HepG2 (cell line): ENCODE data around the gene NCOA4. TPM values are rescaled to one million over a fixed set of nuclear protein-coding genes. Genes with fewer than 3 reads are reported as not detected.
A peak's percentile ranks its signal among the peaks of the same experiment; 100 is the strongest.

Source experiments
- BRD4 ChIP-seq: sonication (generic); formaldehyde crosslinking; IDR thresholded peaks from 2 replicates; pipeline ENCODE4 v1.4.0; 2020; ENCODE audit warnings: missing genetic modification reagents
- HOXA7 ChIP-seq: sonication (generic); formaldehyde crosslinking; IDR thresholded peaks from 2 replicates; pipeline ENCODE4 v1.8.1; 2022; ENCODE audit warnings: mild to moderate bottlenecking, missing genetic modification reagents, moderate library complexity
- KDM3A ChIP-seq: IDR thresholded peaks from 2 replicates; pipeline ENCODE4 v1.6.1; 2018; ENCODE audit warnings: low read depth, missing compliant biosample characterization
- KDM5A ChIP-seq: fragments of 200-600 bp; sonication (generic); IDR thresholded peaks from 2 replicates; pipeline ENCODE4 v1.7.0; 2018; ENCODE audit warnings: antibody characterized with exemption, mild to moderate bottlenecking, low read length, borderline replicate concordance
- PHF5A ChIP-seq: IDR thresholded peaks from one replicate; pipeline ENCODE4 v1.6.1; 2018; ENCODE audit warnings: low read depth, missing genetic modification reagents; ENCODE audit not compliant: unreplicated experiment
- SMARCC2 ChIP-seq: fragments of 450-650 bp; IDR thresholded peaks from 2 replicates; pipeline ENCODE4 v1.6.1; 2017; ENCODE audit warnings: antibody characterized with exemption, mild to moderate bottlenecking
- polyA plus RNA-seq, 8 experiments: library from polyadenylated mRNA; depleted of rRNA in 3 of 8; stranded (reverse) in 7 of 8; unstranded in 1 of 8; fragments of >200 nt; fragmentation: Illumina TruSeq in 4 of 8; extraction: Trizol in 4 of 8; gene quantifications; 2 replicates each; pipeline versions ENCODE4 v1.2.1 to v1.2.3, GENCODE V29; 2011 to 2016; ENCODE audit warnings: low read depth in 4 of 8, missing spikeins in 1 of 8, mixed read lengths in 1 of 8; ENCODE audit not compliant: insufficient read depth in 1 of 8
- total RNA-seq, 5 experiments: library from RNA; depleted of rRNA; stranded (reverse); fragments of >200 nt; fragmentation: Illumina TruSeq; extraction: Trizol; gene quantifications; 2 replicates each; pipeline ENCODE4 v1.2.3, GENCODE V29; 2016; ENCODE audit warnings: low read depth in 1 of 5
- TF ChIP-seq, protein P1 (sequence below): sonication (generic); formaldehyde crosslinking; conservative IDR thresholded peaks from 2 replicates; pipeline ENCODE4 v1.4.0; 2020; ENCODE audit warnings: missing genetic modification reagents
- TF ChIP-seq, protein P2 (sequence below), 2 experiments: sonication (generic) in 1 of 2; formaldehyde crosslinking in 1 of 2; IDR thresholded peaks; 2 replicates each; pipeline versions ENCODE4 v1.4.0 to v1.6.1; 2018 to 2020; ENCODE audit warnings: missing genetic modification reagents in 2 of 2, borderline replicate concordance in 1 of 2, low read depth in 1 of 2, mild to moderate bottlenecking in 1 of 2, missing biosample characterization in 1 of 2
- TF ChIP-seq, protein P3 (sequence below): sonication (generic); formaldehyde crosslinking; IDR thresholded peaks from 2 replicates; pipeline ENCODE4 v1.4.0; 2020; ENCODE audit warnings: missing genetic modification reagents, borderline replicate concordance
- TF ChIP-seq, protein P4 (sequence below): sonication (generic); formaldehyde crosslinking; IDR thresholded peaks from 2 replicates; pipeline ENCODE4 v1.5.0; 2020; ENCODE audit warnings: mild to moderate bottlenecking, missing genetic modification reagents

NCOA4 gene
- total and polyA plus RNA-seq, 2 of the 13 experiments (the other 11 are each of a cell fraction or from before 2014, with no cell fraction given), result 306 to 400 TPM

DNA sequence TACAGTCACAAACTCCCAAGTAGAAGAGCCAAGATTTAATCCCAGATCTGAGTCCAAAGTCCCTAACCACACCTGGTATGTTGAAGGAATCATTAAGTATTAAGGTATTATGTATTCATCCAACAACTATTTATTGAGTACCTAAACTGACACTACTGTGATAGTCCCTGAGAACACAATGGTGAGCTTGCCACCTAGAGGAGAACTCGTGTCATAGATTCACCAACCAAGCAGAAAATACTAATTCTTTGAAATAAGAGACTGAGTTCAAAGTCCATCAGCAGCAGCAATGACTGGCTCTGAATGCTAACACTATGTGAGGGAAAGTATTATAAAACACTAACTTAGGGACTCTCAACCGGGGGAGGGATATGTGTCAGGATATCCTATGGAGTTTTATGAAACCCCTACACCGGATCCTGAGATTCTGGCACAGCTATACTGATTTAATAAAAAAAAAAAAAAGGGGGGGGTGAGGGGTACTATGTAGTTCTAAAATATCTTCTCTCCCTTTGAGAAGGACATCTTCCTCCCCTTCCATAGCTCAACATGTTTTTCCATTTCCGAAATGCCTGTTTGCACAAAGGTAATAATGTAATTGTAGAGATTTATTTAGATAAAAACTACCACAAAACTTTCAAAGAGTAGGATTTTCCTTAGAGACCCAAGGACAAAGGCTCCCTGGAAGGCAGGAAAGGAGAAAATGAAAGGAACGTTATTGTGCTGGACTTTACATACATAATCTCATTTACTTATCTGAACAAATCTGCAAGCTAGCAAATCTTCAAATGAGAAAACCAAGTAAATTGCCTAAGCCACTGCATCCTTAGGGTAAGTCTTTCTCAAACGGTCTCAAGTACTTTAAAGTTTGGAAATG, 1.6 kb downstream of the NCOA4 start (continued):
- TF ChIP-seq, protein P1, sequence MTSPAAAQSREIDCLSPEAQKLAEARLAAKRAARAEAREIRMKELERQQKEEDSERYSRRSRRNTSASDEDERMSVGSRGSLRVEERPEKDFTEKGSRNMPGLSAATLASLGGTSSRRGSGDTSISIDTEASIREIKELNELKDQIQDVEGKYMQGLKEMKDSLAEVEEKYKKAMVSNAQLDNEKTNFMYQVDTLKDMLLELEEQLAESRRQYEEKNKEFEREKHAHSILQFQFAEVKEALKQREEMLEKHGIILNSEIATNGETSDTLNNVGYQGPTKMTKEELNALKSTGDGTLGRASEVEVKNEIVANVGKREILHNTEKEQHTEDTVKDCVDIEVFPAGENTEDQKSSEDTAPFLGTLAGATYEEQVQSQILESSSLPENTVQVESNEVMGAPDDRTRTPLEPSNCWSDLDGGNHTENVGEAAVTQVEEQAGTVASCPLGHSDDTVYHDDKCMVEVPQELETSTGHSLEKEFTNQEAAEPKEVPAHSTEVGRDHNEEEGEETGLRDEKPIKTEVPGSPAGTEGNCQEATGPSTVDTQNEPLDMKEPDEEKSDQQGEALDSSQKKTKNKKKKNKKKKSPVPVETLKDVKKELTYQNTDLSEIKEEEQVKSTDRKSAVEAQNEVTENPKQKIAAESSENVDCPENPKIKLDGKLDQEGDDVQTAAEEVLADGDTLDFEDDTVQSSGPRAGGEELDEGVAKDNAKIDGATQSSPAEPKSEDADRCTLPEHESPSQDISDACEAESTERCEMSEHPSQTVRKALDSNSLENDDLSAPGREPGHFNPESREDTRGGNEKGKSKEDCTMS (CRISPR knock-in tag), result no peak
- TF ChIP-seq BRD4 (CRISPR knock-in tag), result no peak
- TF ChIP-seq, protein P2, sequence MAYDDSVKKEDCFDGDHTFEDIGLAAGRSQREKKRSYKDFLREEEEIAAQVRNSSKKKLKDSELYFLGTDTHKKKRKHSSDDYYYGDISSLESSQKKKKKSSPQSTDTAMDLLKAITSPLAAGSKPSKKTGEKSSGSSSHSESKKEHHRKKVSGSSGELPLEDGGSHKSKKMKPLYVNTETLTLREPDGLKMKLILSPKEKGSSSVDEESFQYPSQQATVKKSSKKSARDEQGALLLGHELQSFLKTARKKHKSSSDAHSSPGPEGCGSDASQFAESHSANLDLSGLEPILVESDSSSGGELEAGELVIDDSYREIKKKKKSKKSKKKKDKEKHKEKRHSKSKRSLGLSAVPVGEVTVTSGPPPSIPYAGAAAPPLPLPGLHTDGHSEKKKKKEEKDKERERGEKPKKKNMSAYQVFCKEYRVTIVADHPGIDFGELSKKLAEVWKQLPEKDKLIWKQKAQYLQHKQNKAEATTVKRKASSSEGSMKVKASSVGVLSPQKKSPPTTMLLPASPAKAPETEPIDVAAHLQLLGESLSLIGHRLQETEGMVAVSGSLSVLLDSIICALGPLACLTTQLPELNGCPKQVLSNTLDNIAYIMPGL (CRISPR knock-in tag; IDR thresholded peaks at IDR 0.05; ENCODE audit: borderline replicate concordance in 1 of 2, low read depth in 1 of 2), result peak; percentile 29 to 75; a peak in 2 of 4 replicates
- TF ChIP-seq PHF5A (CRISPR knock-in tag), result peak; percentile 31
- 0 out of 2 replicates have a peak, but pooled peaks have one; percentile 8 for TF ChIP-seq SMARCC2
- TF ChIP-seq, protein P3, sequence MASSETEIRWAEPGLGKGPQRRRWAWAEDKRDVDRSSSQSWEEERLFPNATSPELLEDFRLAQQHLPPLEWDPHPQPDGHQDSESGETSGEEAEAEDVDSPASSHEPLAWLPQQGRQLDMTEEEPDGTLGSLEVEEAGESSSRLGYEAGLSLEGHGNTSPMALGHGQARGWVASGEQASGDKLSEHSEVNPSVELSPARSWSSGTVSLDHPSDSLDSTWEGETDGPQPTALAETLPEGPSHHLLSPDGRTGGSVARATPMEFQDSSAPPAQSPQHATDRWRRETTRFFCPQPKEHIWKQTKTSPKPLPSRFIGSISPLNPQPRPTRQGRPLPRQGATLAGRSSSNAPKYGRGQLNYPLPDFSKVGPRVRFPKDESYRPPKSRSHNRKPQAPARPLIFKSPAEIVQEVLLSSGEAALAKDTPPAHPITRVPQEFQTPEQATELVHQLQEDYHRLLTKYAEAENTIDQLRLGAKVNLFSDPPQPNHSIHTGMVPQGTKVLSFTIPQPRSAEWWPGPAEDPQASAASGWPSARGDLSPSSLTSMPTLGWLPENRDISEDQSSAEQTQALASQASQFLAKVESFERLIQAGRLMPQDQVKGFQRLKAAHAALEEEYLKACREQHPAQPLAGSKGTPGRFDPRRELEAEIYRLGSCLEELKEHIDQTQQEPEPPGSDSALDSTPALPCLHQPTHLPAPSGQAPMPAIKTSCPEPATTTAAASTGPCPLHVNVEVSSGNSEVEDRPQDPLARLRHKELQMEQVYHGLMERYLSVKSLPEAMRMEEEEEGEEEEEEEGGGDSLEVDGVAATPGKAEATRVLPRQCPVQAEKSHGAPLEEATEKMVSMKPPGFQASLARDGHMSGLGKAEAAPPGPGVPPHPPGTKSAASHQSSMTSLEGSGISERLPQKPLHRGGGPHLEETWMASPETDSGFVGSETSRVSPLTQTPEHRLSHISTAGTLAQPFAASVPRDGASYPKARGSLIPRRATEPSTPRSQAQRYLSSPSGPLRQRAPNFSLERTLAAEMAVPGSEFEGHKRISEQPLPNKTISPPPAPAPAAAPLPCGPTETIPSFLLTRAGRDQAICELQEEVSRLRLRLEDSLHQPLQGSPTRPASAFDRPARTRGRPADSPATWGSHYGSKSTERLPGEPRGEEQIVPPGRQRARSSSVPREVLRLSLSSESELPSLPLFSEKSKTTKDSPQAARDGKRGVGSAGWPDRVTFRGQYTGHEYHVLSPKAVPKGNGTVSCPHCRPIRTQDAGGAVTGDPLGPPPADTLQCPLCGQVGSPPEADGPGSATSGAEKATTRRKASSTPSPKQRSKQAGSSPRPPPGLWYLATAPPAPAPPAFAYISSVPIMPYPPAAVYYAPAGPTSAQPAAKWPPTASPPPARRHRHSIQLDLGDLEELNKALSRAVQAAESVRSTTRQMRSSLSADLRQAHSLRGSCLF (CRISPR knock-in tag), result no peak
- 0 out of 2 replicates have a peak, but pooled peaks have one; percentile 33 for TF ChIP-seq KDM3A (CRISPR knock-in tag)
- TF ChIP-seq KDM5A, result peak; percentile 70; the same call in 1 of the 2 replicates
- TF ChIP-seq, protein P4, sequence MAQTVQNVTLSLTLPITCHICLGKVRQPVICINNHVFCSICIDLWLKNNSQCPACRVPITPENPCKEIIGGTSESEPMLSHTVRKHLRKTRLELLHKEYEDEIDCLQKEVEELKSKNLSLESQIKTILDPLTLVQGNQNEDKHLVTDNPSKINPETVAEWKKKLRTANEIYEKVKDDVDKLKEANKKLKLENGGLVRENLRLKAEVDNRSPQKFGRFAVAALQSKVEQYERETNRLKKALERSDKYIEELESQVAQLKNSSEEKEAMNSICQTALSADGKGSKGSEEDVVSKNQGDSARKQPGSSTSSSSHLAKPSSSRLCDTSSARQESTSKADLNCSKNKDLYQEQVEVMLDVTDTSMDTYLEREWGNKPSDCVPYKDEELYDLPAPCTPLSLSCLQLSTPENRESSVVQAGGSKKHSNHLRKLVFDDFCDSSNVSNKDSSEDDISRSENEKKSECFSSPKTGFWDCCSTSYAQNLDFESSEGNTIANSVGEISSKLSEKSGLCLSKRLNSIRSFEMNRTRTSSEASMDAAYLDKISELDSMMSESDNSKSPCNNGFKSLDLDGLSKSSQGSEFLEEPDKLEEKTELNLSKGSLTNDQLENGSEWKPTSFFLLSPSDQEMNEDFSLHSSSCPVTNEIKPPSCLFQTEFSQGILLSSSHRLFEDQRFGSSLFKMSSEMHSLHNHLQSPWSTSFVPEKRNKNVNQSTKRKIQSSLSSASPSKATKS (CRISPR knock-in tag), result no peak
- TF ChIP-seq HOXA7 (CRISPR knock-in tag), result no peak
